B cell (primary cell): ENCODE data around the gene NYNRIN.

ENCODE experiments used
- CTCF ChIP-seq: fragments of 200-600 bp; IDR thresholded peaks from one replicate; pipeline ENCODE4 v1.8.0; 2022; ENCODE audit warnings: antibody characterized with exemption, mild to moderate bottlenecking
- EZH2 ChIP-seq: IDR thresholded peaks from 2 replicates; pipeline ENCODE4 v1.6.1; 2012; ENCODE audit warnings: borderline replicate concordance, low read depth, mild to moderate bottlenecking, moderate library complexity, low read length; ENCODE audit not compliant: insufficient read depth, poor library complexity, severe bottlenecking

- peak; percentile 72 for TF ChIP-seq CTCF
- TF ChIP-seq EZH2, result no peak
Observed at GRCh38 chr14:24411443-24412389, 12.9 kb downstream of the NYNRIN start.
